Glomerular visceral epithelial cell (primary cell): Measurements from ENCODE around the gene TYMP.
A peak's percentile ranks its signal among the peaks of the same experiment; 100 is the strongest.

Experiments used
- DNase-seq: peaks from one replicate; pipeline ENCODE4 v3.0.0-alpha.2; 2016; ENCODE audit errors: extremely low spot score

The TYMP gene

GRCh38 chr22:50563413-50564160, 33.8 kb upstream of the TYMP start:
- no peak for DNase-seq

GRCh38 chr22:50562523-50563412, 33.0 kb upstream of the TYMP start, which contains the start of gene SYCE3:
TSS of gene SYCE3 (minus strand) at chr22:50562919. CDS start at chr22:50556405, 6,514 bp downstream.
- DNase-seq: peak; percentile 94

GRCh38 chr22:50561401-50562358, 31.9 kb upstream of the TYMP start:
- DNase-seq: no peak

DNA sequence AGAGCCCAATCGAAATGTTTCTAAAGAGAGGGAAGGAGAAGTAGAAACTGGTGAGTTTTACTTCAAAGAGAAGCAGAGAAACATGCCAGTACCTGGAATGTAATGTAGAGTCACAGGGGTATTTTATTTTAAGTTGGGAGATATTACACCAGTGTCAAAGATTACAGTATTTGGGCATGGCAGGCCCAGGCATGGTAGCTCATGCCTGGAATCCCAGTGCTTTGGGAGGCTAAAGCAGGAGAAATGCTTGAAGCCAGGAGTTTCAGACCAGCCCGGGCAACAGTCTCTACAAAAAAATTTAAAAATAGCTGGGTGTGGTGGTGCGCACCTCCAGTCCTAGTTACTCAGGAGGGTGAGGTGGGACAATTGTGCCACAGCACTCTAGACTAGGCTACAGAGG, 30.2 kb upstream of the TYMP start:
- no peak for DNase-seq

GRCh38 chr22:50556703-50557102, 26.9 kb upstream of the TYMP start:
- DNase-seq: no peak

GRCh38 chr22:50553310-50553709, 23.5 kb upstream of the TYMP start:
- no peak for DNase-seq

DNA sequence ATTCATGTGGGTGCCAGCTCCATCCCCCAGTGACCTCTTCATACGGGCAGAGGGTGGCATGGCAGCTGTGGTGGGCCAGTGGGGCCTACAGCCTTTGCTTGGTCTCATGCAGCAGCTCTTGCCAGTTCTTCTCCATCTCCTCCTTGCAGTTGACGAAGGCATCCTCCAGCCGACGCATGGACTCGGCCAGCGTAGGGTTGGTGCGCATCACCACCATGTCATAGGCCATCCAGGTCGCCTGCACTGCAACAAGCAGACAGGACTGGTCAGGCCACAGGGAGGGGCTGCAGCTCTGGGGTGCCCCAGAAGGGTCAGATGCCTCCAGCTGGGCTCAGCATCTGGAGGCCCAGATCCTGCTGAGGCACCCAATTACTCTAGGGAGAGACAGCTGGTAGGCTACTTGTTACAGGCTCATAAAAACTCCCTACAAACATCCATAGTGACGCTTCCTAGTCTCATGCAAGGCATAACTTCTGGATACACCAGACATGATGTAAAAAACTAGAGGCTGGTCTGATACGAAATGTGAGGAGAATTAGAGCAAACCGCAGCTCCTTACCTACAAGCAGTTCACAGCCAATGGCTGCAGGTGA, 21.4 kb upstream of the TYMP start:
- no peak for DNase-seq

GRCh38 chr22:50550395-50550794, 20.6 kb upstream of the TYMP start:
- DNase-seq: no peak

- no peak for DNase-seq
Observed at GRCh38 chr22:50548921-50549790, 19.3 kb upstream of the TYMP start.

DNA sequence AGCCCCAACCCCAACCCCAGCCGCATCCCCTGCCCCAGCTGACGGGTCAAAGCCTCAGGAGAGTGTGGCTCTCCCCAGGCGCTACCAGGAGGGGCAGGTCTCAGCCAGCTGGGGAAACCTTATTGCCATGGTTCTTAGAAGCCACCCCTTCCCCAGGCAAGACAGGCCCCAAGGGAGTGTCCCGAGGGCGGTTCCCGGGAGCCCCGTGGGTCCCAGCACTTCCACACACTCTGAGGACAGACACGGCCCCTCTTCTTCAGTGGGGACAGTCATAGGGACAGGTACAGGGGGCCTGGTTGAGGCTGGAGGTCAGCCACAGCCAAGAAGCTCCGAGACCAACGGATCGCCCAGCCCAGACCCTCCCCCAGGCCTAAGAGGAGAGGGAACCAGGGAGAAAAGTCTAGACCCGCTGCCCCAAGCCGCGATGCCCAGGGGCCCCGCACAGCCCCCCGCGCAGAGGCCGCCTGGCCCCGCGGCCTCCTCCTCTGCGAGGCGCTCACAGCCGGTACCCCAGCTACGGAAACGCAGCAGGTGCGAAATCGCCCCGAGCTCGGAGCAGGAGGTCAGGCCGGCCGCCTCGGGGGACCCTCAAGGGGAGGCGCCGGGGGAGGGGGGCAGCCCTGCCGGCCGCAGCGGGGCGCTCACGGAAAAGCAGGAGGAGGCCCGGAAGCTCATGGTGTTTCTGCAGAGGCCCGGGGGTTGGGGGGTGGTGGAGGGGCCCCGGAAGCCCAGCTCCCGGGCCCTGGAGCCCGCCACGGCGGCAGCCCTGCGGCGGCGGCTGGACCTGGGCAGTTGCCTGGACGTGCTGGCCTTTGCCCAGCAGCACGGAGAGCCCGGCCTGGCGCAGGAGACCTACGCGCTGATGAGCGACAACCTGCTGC, 18.5 kb upstream of the TYMP start:
- no peak for DNase-seq

DNA sequence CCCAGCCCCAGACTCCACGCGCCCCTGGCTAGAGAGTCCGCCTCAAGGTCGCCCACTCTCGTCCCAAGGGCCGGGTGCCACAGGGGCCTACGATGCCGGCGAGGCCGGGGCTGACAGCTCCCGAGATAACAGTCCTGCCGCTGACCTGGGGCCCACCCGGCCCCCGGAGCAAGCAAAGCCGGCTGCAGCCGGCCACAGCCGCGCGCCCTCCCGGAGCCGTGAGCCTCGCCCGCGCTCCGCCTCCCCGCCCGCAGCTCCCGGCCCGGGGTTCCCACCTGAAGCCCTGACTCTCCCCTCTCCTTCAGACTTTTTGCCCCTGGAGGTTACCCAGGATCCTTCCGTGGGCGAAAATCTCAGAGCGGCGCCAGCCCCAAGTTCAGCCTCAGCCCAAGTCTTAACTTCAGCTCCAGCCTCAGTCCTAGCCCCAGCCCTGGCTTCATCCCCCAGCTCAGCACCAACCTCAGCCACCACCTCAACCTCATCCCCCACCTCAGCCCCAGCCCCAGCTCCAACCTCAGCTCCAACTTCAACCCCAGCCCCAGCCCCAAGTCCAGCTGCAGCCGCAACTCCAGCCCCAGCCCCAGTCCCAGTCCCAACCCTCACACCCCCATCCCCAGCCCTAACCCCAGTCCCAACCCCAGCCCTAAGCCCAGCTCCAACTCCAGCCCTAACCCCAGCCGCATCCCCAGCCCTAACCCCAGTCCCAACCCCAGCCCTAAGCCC, 17.6 kb upstream of the TYMP start:
- no peak for DNase-seq

GRCh38 chr22:50546326-50547262, 16.8 kb upstream of the TYMP start:
- no peak for DNase-seq

GRCh38 chr22:50545522-50546325, 15.9 kb upstream of the TYMP start, which contains the start of gene KLHDC7B:
TSS of gene KLHDC7B (plus strand) at chr22:50545899. CDS start at chr22:50546244, 345 bp downstream.
- no peak for DNase-seq

DNA sequence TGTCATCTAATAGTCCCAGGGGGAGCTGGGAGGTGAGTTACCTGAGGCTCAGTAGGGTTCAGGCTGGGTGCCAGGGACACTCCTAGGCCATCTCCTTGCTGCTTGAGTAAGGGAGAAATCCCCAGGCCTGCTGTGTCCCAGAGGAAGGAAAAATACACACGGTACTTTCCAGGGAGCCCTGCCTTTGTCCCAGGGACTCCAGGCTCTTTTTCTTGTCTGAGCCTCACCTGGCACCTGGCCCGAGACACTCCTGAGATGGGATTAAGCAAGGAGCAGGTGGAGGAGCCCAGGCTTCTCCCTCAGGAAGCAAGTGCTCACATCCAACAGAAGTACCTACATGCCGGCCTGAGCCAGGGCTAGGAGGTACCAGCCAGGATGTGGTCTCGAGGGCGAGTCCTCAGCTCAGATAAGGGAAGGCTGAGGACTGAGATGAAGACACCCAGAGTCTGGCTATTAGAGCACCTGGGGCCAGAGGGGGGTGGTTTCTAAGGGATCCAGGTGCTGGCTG, 15.0 kb upstream of the TYMP start:
- no peak for DNase-seq

- no peak for DNase-seq
Observed at GRCh38 chr22:50544078-50544745, 14.4 kb upstream of the TYMP start.

DNA sequence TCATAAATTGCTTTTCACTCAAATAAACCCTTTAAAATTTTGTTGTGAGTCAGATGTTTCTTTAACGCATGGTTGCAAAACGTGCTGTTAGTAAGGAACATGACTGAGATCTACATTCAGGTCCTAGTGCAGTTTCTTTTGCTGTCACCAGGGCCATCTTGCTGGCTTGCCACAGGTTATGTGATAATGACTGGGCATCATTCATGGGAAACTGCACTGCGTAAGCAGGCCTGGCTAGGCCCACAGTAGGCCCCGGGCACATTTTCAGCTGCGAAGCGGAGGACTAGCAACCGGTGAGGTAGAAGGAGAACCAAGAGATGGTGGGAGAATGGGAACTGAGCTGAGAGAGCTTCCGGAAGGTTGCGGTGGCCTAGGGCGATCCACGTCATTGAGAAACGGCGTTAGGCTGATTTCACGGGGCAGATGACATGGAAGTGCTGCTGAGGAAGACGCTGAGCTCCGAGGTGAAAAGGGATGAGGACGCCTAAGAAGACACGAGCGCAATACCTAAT, 12.7 kb upstream of the TYMP start:
- DNase-seq: no peak
